ENCODE results near the gene DRD3.

DNA sequence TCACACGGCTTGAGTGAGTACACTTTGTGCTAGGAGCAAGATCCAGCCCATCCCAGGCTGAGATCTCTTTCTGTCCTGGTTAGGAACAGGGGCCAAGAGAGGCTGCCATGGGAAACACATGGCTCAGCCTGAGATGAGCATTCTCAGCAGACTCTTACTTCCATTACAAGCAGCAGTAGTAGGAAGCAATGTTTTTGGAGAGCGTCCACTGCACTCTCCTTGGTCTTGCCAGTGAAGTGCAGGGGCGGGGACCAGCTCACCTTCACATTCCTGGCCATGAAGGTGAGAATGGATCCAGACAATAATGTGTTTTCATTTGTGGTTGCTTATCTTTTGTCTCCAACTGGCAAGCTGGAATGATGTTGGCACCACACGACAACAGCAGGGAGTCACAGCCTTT lies 33.8 kb upstream of the DRD3 start:
- no peak for TF ChIP-seq POLR2A (IDR thresholded peaks at IDR 0.05)
- TF ChIP-seq, protein P1, sequence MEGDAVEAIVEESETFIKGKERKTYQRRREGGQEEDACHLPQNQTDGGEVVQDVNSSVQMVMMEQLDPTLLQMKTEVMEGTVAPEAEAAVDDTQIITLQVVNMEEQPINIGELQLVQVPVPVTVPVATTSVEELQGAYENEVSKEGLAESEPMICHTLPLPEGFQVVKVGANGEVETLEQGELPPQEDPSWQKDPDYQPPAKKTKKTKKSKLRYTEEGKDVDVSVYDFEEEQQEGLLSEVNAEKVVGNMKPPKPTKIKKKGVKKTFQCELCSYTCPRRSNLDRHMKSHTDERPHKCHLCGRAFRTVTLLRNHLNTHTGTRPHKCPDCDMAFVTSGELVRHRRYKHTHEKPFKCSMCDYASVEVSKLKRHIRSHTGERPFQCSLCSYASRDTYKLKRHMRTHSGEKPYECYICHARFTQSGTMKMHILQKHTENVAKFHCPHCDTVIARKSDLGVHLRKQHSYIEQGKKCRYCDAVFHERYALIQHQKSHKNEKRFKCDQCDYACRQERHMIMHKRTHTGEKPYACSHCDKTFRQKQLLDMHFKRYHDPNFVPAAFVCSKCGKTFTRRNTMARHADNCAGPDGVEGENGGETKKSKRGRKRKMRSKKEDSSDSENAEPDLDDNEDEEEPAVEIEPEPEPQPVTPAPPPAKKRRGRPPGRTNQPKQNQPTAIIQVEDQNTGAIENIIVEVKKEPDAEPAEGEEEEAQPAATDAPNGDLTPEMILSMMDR (IDR thresholded peaks at IDR 0.05) = no peak
